Hematopoietic multipotent progenitor cell treated with erythropoietin and hydrocortisone succinate and interleukin-3 and kit ligand, for 4 days (in vitro differentiated cells): ENCODE measurements around the gene C17orf50.
A peak's percentile ranks its signal among the peaks of the same experiment; 100 is the strongest.
"Not testable (repeated sequence)": the region's sequence is repeated elsewhere in the genome, so short reads cannot be mapped to it uniquely, and the experiment has no call there.

Experiments used
- DNase-seq: peaks from one replicate; pipeline ENCODE4 v3.0.0-alpha.2; 2015

C17orf50 gene

DNA sequence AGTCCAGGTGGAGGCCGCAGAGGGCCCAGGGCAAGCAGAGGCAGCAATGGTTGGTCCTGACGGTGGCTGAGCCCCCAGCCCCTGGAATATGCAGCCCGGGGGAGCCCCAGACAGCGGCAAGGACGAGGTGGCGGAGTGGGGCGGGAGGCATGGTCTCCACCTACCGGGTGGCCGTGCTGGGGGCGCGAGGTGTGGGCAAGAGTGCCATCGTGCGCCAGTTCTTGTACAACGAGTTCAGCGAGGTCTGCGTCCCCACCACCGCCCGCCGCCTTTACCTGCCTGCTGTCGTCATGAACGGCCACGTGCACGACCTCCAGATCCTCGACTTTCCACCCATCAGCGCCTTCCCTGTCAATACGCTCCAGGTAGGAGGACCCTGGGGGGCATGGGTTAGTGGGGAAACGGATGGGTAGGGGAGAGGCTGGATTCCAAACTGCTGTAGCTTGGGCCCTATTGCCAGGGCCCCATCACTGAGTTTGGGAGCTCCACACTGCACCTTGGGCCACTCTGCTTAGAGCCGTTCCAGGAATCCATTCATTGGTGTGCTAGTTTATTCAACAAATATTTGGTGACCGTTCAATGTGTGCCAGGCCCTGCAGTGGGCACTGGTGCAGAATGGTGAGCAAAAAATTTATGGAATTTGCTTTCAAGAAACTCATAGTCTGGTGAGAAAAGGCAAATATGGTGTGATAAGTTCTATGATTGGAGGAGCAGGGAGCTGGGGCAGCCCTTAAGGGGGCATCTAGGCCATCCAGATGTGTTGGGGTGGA, 25.5 kb upstream of the C17orf50 start:
- DNase-seq, result no peak

- no peak for DNase-seq
Observed at GRCh38 chr17:35736236-35736635, 24.5 kb upstream of the C17orf50 start.

- no peak for DNase-seq
Observed at GRCh38 chr17:35738519-35739133, 22.1 kb upstream of the C17orf50 start.

- no peak for DNase-seq
Observed at GRCh38 chr17:35740216-35740615, 20.5 kb upstream of the C17orf50 start.

GRCh38 chr17:35740997-35741931, 19.4 kb upstream of the C17orf50 start:
- peak; percentile 72 for DNase-seq

DNA sequence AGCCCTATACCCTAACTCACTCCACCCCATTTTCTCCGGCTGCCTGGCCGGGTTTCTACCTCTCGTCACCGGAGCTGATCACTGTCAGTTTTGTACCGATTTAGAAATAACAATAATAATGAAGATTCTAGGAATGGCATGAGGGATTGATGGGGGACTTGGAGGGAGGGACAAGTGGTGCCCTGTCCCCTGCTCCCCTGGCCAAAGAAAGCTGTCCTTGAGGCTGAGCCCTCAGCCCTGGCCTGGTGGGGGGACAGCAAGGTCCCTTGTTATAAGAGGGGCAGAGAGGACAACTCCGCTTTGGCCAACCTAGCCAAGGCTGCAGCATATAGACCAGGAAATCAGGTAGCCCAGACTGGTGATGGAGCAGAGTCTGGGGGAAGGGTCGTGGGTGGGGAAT, 18.2 kb upstream of the C17orf50 start:
- DNase-seq, result no peak

GRCh38 chr17:35742896-35743477, 17.7 kb upstream of the C17orf50 start:
- no peak for DNase-seq

GRCh38 chr17:35743626-35744328, 16.9 kb upstream of the C17orf50 start:
- peak; percentile 83 for DNase-seq

GRCh38 chr17:35744830-35745229, 15.9 kb upstream of the C17orf50 start:
- DNase-seq, result no peak

- DNase-seq, result no peak
Observed at GRCh38 chr17:35745246-35745645, 15.4 kb upstream of the C17orf50 start.

DNA sequence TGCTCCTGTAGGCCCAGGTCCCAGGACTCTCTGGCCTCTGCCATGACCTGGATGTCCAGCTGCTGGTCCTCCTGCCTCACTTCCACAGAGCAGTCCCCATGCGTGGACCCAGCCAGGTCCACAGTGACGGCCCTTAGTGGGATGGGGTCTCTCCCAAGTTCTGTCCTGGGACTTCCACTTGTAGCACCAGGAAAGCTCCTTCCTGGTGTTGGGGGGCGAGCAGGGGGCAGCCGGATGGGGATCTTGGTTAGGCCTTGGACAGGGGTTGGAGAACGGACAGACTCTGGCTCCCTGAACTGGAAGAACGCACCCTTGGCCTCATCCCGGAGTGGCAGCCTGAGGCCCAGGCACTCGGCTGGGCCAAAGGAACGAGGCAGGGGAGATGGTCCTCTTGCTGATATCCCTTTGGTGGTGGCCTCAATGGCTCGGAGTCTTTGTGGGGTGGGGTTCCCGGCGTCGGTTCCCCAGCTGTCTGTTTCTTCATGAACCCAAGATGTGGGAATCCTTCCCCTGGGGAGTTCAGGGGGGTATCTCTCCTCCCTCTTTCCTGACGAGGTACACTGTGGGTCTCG, 14.9 kb upstream of the C17orf50 start:
- DNase-seq, result no peak

- peak; percentile 92 for DNase-seq
Observed at GRCh38 chr17:35747540-35748017, 13.1 kb upstream of the C17orf50 start.

GRCh38 chr17:35748341-35748841, 12.3 kb upstream of the C17orf50 start:
- peak; percentile 81 for DNase-seq

GRCh38 chr17:35748979-35749378, 11.7 kb upstream of the C17orf50 start:
- no peak for DNase-seq

DNA sequence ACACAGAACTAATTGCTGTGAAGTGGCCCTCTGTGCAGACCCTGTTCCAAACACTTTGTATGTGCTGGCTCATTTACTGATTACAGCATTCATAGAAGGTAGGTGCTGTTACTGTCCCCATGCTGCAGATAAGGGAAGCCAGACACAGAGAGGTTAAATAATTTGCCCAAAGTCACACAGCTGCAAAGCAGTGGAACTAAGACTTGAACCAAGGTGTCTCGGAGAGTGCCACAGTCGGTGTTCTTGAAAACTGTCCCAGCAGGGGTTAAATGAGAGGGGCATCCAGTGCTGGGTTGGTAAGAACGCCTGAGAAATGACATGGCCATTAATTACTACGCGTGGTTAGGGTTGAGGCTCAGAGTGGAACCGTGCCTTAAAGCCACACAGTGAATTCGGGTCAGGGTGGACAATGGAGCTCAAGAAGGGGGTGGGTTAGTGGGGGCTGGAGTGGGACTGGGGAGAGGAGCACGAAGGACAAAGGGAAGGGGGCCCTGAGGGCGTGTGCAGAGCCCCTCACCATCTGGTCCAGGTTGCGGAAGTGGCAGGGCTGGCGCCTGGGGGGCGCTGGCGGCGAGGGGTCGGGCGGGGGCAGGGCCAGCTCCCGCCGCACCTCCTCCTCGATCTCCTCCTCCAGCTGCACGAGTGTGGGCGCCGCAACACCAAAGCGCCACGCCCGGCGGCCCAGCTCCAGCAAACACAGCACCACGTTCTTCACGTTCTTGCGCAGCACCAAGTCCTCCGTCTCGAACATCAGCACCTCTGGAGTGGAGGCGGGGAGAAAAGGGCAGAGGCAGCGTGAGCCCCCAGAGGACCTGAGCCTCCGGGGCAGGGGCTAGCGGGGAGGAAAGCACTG, 10.9 kb upstream of the C17orf50 start:
- peak; percentile 72 for DNase-seq

DNA sequence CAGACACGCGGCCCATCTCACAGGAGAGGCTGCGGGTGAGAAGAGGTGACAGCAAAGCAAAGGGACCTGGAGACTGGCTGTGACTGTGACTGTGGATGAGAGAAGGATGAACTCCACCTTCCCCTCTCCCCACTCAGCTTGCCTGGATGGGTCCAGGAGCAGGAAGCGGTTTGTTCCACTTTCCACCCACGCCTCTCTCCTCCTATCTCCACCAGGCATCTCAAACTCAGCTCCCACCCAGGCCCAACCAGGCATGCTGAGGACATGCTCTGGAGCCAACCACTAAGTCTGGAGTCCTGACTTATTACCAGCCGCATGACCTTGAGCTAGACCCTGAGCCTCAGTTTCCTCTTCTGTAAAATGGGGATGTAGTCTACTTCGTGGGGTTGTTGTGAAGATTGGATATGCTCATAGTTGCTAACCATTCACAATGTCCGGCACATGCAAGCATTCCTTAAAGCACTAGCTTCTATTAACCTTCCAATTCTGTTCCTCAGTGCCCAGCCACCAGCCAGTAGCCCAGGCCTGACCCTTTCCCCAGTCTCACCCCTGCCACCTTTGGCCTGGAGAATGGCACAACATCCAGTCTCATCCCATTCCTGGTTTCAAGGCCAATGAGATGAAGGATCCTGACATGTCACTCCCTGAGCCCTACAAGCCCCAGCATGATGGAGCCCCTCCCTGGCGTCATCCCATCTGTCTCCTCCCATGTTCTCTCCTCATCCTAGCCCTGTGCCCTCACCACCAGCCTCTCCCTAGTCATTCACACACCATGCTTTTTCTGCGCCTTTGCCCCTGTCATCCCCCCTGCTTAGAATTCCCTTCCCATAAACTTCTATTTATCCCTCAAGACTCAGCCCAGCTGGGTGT, 9.9 kb upstream of the C17orf50 start:
- DNase-seq, result peak; percentile 43

DNA sequence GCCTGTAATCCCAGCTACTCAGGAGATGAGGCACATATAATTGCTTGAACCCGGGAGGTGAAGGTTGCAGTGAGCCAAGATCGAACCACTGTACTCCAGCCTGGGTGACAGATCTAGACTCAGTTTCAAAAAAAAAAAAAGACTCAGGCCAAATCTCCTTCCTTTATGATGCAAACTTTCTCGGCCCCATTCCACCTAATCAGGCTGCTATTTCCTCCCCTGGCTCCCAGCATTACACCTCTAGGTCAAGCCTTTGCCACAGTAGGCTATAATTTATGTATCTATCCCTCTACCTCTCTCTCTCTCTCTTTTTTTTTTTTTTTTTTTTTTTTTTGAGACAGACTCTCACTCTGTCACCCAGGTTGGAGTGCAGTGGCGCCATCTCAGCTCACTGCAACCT, 9.1 kb upstream of the C17orf50 start:
- not testable (repeated sequence) for DNase-seq

GRCh38 chr17:35752471-35752870, 8.2 kb upstream of the C17orf50 start:
- no peak for DNase-seq

GRCh38 chr17:35752945-35753764, 7.5 kb upstream of the C17orf50 start, which contains the start of gene GAS2L2:
Gene GAS2L2, minus strand, starts transcription at chr17:35753239. Its CDS starts 389 bp downstream, at chr17:35752850.
- no peak for DNase-seq
